ENCODE results near the gene TMEM101.

TMEM101 gene

DNA sequence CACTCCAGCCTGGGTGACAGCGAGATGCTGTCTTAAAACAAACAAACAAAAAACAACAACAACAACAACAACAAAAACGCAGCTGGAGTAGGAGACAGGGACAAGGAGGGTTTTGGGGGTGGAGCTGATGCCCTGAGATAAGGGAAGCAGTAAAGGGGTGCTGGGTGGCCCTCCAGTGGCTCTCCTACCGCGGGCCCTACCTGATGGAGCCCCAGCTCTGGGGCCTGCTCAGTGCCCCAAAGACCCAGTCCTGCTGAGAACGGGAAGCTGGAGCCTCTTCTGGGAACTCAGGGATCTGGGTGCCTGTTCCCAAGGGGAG, 31.6 kb downstream of the TMEM101 start:
- no peak for DNase-seq (ENCODE audit: low spot score)
- no peak overlapping the region for H3K4me3 ChIP-seq (ENCODE audit: severe bottlenecking)
- H3K9me3 ChIP-seq (ENCODE audit: severe bottlenecking): no peaks in the 10 kb centered on the region
- 0 out of 3 replicates have a peak, but pooled peaks have one; percentile 10 for ATAC-seq (ENCODE audit: low read depth)
- H3K27ac ChIP-seq (ENCODE audit: poor library complexity, severe bottlenecking): no peak overlapping the region
- TF ChIP-seq, protein P1, sequence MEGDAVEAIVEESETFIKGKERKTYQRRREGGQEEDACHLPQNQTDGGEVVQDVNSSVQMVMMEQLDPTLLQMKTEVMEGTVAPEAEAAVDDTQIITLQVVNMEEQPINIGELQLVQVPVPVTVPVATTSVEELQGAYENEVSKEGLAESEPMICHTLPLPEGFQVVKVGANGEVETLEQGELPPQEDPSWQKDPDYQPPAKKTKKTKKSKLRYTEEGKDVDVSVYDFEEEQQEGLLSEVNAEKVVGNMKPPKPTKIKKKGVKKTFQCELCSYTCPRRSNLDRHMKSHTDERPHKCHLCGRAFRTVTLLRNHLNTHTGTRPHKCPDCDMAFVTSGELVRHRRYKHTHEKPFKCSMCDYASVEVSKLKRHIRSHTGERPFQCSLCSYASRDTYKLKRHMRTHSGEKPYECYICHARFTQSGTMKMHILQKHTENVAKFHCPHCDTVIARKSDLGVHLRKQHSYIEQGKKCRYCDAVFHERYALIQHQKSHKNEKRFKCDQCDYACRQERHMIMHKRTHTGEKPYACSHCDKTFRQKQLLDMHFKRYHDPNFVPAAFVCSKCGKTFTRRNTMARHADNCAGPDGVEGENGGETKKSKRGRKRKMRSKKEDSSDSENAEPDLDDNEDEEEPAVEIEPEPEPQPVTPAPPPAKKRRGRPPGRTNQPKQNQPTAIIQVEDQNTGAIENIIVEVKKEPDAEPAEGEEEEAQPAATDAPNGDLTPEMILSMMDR (IDR thresholded peaks at IDR 0.05; ENCODE audit: poor library complexity, severe bottlenecking): no peak
- H3K4me1 ChIP-seq (ENCODE audit: insufficient read depth, poor library complexity, severe bottlenecking): no peaks in the 10 kb centered on the region
- H3K36me3 ChIP-seq (ENCODE audit: low read depth): no peaks in the 10 kb centered on the region
- H3K27me3 ChIP-seq (ENCODE audit: insufficient read depth, poor library complexity, severe bottlenecking): peaks cover 34% of the 10 kb centered on the region

DNA sequence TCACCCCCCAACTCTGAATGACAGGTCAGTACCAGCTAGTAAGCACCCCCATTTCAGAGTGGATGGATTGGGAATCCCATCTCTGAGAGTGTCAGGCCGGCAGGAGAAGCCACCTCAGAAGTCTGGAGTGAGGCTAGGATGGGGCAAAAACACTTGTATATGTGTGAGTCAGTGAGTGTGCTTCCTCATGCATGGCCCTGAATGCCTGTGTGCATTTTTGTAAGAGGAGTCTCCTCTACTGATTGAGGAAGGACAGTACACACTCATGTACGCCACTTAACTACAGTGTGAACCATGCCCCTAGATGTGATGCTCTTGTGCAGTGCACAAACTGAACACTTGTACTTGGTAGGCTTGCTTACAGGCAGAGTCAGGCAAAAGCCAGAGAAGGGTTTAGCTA, 32.6 kb downstream of the TMEM101 start:
- no peaks in the 10 kb centered on the region for H3K9me3 ChIP-seq (ENCODE audit: severe bottlenecking)
- peaks cover 34% of the 10 kb centered on the region for H3K27me3 ChIP-seq (ENCODE audit: insufficient read depth, poor library complexity, severe bottlenecking)
- H3K4me3 ChIP-seq (ENCODE audit: severe bottlenecking): no peak overlapping the region
- ATAC-seq (ENCODE audit: low read depth) (peak; percentile 24; the same call in 1 of the 3 replicates), DNase-seq (ENCODE audit: low spot score) (no peak)
- no peaks in the 10 kb centered on the region for H3K36me3 ChIP-seq (ENCODE audit: low read depth)
- H3K27ac ChIP-seq (ENCODE audit: poor library complexity, severe bottlenecking): no peak overlapping the region
- TF ChIP-seq, protein P1 (IDR thresholded peaks at IDR 0.05; ENCODE audit: poor library complexity, severe bottlenecking): no peak
- no peaks in the 10 kb centered on the region for H3K4me1 ChIP-seq (ENCODE audit: insufficient read depth, poor library complexity, severe bottlenecking)

DNA sequence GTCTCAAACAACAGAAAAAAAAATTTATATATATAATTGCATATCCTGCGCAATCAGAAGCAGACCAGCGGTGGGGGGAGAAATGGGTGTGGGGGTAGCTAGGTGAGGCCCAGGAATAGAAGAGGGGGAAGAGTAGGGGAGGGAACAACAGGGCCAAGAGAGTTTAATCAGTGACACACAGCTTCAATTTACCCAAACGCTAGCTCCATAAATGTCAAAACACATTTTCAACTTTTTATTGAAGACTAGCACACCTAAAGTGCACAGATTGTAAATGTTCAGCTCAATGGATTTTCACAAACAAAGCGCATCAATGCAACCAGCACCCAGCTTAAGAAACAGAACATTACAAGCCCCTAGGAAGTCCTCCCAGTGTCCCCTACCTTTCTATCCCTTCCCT, 35.1 kb downstream of the TMEM101 start:
- Histone ChIP-seq H3K4me3 (ENCODE audit: severe bottlenecking) (no peak overlapping the region), H3K36me3 (ENCODE audit: low read depth) (no peaks in the 10 kb centered on the region), H3K27ac (ENCODE audit: poor library complexity, severe bottlenecking) (no peak overlapping the region), H3K4me1 (ENCODE audit: insufficient read depth, poor library complexity, severe bottlenecking) (no peaks in the 10 kb centered on the region), H3K27me3 (ENCODE audit: insufficient read depth, poor library complexity, severe bottlenecking) (peaks cover 31% of the 10 kb centered on the region), H3K9me3 (ENCODE audit: severe bottlenecking) (no peaks in the 10 kb centered on the region)
- ATAC-seq (ENCODE audit: low read depth) (no peak), DNase-seq (ENCODE audit: low spot score) (no peak)
- TF ChIP-seq, protein P1 (IDR thresholded peaks at IDR 0.05; ENCODE audit: poor library complexity, severe bottlenecking): no peak

DNA sequence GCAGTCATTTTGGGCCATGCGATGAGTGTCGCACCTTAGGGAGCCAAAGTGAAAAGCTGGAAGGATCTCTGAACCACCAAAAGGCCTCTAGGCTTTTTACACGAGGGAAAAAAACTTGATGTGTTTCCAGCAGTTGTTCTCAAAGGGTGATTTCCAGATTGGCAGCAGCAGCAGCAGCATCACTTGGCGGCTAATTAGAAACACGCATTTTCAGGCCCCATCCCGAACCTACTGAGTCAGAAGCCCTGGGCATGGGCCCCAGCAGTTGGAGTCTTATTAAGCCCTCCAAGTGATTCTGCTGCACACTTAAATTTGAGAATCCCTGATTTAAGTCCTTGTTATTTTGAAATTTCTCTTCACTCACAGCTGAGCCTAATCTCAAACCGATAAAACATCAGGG, 35.8 kb downstream of the TMEM101 start:
- Histone ChIP-seq H3K36me3 (ENCODE audit: low read depth) (no peaks in the 10 kb centered on the region), H3K4me3 (ENCODE audit: severe bottlenecking) (no peak overlapping the region), H3K27me3 (ENCODE audit: insufficient read depth, poor library complexity, severe bottlenecking) (peaks cover 31% of the 10 kb centered on the region), H3K4me1 (ENCODE audit: insufficient read depth, poor library complexity, severe bottlenecking) (no peaks in the 10 kb centered on the region), H3K9me3 (ENCODE audit: severe bottlenecking) (no peaks in the 10 kb centered on the region), H3K27ac (ENCODE audit: poor library complexity, severe bottlenecking) (no peak overlapping the region)
- ATAC-seq (ENCODE audit: low read depth) (no peak), DNase-seq (ENCODE audit: low spot score) (no peak)
- TF ChIP-seq, protein P1 (IDR thresholded peaks at IDR 0.05; ENCODE audit: poor library complexity, severe bottlenecking): no peak

DNA sequence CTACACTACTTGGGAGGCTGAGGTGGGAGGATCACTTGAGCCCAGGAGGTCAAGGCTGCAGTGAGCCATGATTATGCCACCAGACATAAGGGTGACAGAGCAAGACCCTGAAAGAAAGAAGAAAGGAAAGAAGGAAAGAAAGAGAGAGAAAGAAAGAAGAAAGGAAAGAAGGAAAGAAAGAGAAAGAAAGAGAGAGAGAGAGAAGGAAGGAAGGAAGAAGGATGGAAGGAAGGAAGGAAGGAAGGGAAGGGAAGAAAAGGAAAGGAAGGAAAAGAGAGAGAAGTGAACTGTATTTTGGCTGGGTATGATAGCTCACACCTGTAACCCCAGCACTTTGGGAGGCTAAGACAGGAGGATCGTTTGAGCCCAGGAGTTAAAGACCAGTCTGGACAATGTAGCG, 36.7 kb downstream of the TMEM101 start:
- no peaks in the 10 kb centered on the region for H3K36me3 ChIP-seq (ENCODE audit: low read depth)

More for the DNA sequence above, 36.7 kb downstream of the TMEM101 start:
- TF ChIP-seq, protein P1 (IDR thresholded peaks at IDR 0.05; ENCODE audit: poor library complexity, severe bottlenecking): no peak
- Histone ChIP-seq H3K9me3 (ENCODE audit: severe bottlenecking) (no peaks in the 10 kb centered on the region), H3K4me1 (ENCODE audit: insufficient read depth, poor library complexity, severe bottlenecking) (no peaks in the 10 kb centered on the region), H3K27me3 (ENCODE audit: insufficient read depth, poor library complexity, severe bottlenecking) (peaks cover 25% of the 10 kb centered on the region), H3K4me3 (ENCODE audit: severe bottlenecking) (no peak overlapping the region), H3K27ac (ENCODE audit: poor library complexity, severe bottlenecking) (no peak overlapping the region)
- no peak for DNase-seq (ENCODE audit: low spot score)
- ATAC-seq (ENCODE audit: low read depth): no peak
